OCI-LY1 (cell line): ENCODE results near the gene TSSK3.

ENCODE experiments used
- CTCF ChIP-seq: fragments of 200-600 bp; sonication (generic), shearing (Covaris generic); IDR thresholded peaks from 2 replicates; pipeline ENCODE4 v1.5.1; 2017; ENCODE audit warnings: mild to moderate bottlenecking, antibody characterized with exemption, low read length, moderate library complexity, mixed read lengths
- EZH2 ChIP-seq: fragments of 200-600 bp; sonication (generic), shearing (Covaris generic); IDR thresholded peaks from 2 replicates; pipeline ENCODE4 v1.8.0; 2017; ENCODE audit warnings: borderline replicate concordance, mixed run types, mild to moderate bottlenecking, antibody characterized with exemption, low read length, moderate library complexity, mixed read lengths

GRCh38 chr1:32388641-32389040 lies 26.3 kb downstream of the TSSK3 start:
- TF ChIP-seq EZH2: no peak
- TF ChIP-seq CTCF: no peak
